WERI-Rb-1 (cell line): ENCODE measurements around the gene MRC1.

Experiments used
- DNase-seq: peaks from one replicate; pipeline ENCODE4 v3.0.0-alpha.2; 2020
- H3K27ac ChIP-seq: fragments of 250-450 bp; sonication (Bioruptor Pico); 2 replicates; pipeline ENCODE4 v1.5.1; 2020; ENCODE audit warnings: mild to moderate bottlenecking, moderate library complexity
- H3K27me3 ChIP-seq: fragments of 250-450 bp; sonication (Bioruptor Pico); 2 replicates; pipeline ENCODE4 v1.5.1; 2021; ENCODE audit warnings: mild to moderate bottlenecking, low read depth, moderate library complexity; ENCODE audit not compliant: insufficient read depth, severe bottlenecking
- H3K36me3 ChIP-seq: fragments of 250-450 bp; sonication (Bioruptor Pico); 2 replicates; pipeline ENCODE4 v1.5.1; 2020; ENCODE audit warnings: mild to moderate bottlenecking, moderate library complexity
- H3K4me3 ChIP-seq: 2 replicates; pipeline ENCODE4 v1.5.1; 2011; ENCODE audit warnings: low read depth, mild to moderate bottlenecking, control low read depth, low read length
- H3K9me3 ChIP-seq: fragments of 250-450 bp; sonication (Bioruptor Pico); 2 replicates; pipeline ENCODE4 v1.5.1; 2021; ENCODE audit warnings: mild to moderate bottlenecking, moderate library complexity; ENCODE audit not compliant: severe bottlenecking
- TF ChIP-seq, protein P1 (sequence below): IDR thresholded peaks from 2 replicates; pipeline ENCODE4 v1.5.1; 2011; ENCODE audit warnings: low read depth, mild to moderate bottlenecking, control low read depth, inconsistent platforms, low read length

MRC1 gene

GRCh38 chr10:17811146-17811865 lies 2.2 kb downstream of the MRC1 start:
- Histone ChIP-seq H3K27ac (no peak overlapping the region), H3K9me3 (no peaks in the 10 kb centered on the region), H3K4me3 (no peak overlapping the region), H3K36me3 (no peaks in the 10 kb centered on the region), H3K27me3 (no peaks in the 10 kb centered on the region)
- TF ChIP-seq, protein P1, sequence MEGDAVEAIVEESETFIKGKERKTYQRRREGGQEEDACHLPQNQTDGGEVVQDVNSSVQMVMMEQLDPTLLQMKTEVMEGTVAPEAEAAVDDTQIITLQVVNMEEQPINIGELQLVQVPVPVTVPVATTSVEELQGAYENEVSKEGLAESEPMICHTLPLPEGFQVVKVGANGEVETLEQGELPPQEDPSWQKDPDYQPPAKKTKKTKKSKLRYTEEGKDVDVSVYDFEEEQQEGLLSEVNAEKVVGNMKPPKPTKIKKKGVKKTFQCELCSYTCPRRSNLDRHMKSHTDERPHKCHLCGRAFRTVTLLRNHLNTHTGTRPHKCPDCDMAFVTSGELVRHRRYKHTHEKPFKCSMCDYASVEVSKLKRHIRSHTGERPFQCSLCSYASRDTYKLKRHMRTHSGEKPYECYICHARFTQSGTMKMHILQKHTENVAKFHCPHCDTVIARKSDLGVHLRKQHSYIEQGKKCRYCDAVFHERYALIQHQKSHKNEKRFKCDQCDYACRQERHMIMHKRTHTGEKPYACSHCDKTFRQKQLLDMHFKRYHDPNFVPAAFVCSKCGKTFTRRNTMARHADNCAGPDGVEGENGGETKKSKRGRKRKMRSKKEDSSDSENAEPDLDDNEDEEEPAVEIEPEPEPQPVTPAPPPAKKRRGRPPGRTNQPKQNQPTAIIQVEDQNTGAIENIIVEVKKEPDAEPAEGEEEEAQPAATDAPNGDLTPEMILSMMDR: no peak
- no peak for DNase-seq

GRCh38 chr10:17814973-17815372 lies 5.8 kb downstream of the MRC1 start:
- TF ChIP-seq, protein P1: no peak
- Histone ChIP-seq H3K27ac (no peak overlapping the region), H3K9me3 (no peaks in the 10 kb centered on the region), H3K36me3 (no peaks in the 10 kb centered on the region), H3K4me3 (no peak overlapping the region), H3K27me3 (no peaks in the 10 kb centered on the region)
- DNase-seq: no peak

GRCh38 chr10:17816199-17816598 lies 7.1 kb downstream of the MRC1 start:
- Histone ChIP-seq H3K4me3 (no peak overlapping the region), H3K27me3 (no peaks in the 10 kb centered on the region), H3K9me3 (no peaks in the 10 kb centered on the region), H3K27ac (no peak overlapping the region), H3K36me3 (no peaks in the 10 kb centered on the region)
- TF ChIP-seq, protein P1: no peak
- DNase-seq: no peak

GRCh38 chr10:17817316-17817715 lies 8.2 kb downstream of the MRC1 start:
- no peaks in the 10 kb centered on the region for H3K36me3 ChIP-seq
- no peaks in the 10 kb centered on the region for H3K9me3 ChIP-seq
- no peak for DNase-seq
- H3K4me3 ChIP-seq: no peak overlapping the region
- H3K27me3 ChIP-seq: no peaks in the 10 kb centered on the region
- TF ChIP-seq, protein P1: no peak
- H3K27ac ChIP-seq: no peak overlapping the region

GRCh38 chr10:17817790-17818189 lies 8.6 kb downstream of the MRC1 start:
- H3K27me3 ChIP-seq: no peaks in the 10 kb centered on the region
- TF ChIP-seq, protein P1: no peak
- no peak overlapping the region for H3K4me3 ChIP-seq
- DNase-seq: no peak
- H3K36me3 ChIP-seq: no peaks in the 10 kb centered on the region
- no peaks in the 10 kb centered on the region for H3K9me3 ChIP-seq
- H3K27ac ChIP-seq: no peak overlapping the region

DNA sequence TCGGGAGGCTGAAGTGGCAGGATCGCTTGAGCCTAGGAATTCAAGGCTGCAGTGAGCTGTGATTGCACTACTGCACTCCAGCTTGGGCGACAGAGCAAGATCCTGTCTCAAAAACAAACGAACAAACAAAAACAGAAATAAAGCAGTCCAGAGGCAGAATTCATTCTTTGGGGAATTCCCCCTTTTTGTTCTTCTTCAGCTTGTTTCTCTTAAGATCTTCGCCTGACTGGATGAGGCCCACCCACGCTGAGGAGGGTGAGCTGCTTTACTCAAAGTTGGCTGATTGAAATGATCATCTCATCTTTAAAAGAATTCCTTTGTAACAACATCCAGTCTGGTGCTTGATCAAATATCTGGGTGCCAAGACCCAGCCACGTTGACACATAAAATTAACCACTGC lies 10.7 kb downstream of the MRC1 start:
- Histone ChIP-seq H3K9me3 (no peaks in the 10 kb centered on the region), H3K27me3 (no peaks in the 10 kb centered on the region), H3K4me3 (no peak overlapping the region), H3K27ac (no peak overlapping the region), H3K36me3 (no peaks in the 10 kb centered on the region)
- TF ChIP-seq, protein P1: no peak
- no peak for DNase-seq
